Liver (tissue), 9 donors: ENCODE results near the gene TPCN1. TPM values are rescaled to one million over a fixed set of nuclear protein-coding genes. Genes with fewer than 3 reads are reported as not detected.
A peak's percentile ranks its signal among the peaks of the same experiment; 100 is the strongest.

Experiments used
- DNase-seq: peaks from one replicate; pipeline ENCODE4 v3.0.0-alpha.2; 2017; ENCODE audit warnings: low spot score
- H3K27ac ChIP-seq, 2 donors: one replicate each; pipeline ENCODE4 v1.7.0; 2013; ENCODE audit warnings: inconsistent platforms in 2 of 2, low read length in 2 of 2, control low read depth in 1 of 2, low read depth in 1 of 2, mild to moderate bottlenecking in 1 of 2
- H3K27me3 ChIP-seq, 4 donors: one replicate each; pipeline versions ENCODE4 v1.6.1 to v1.7.0; 2013; ENCODE audit warnings: low read length in 3 of 4, inconsistent platforms in 1 of 4, mild to moderate bottlenecking in 1 of 4, moderate library complexity in 1 of 4; ENCODE audit not compliant: control insufficient read depth in 4 of 4, insufficient read depth in 4 of 4
- H3K36me3 ChIP-seq, 4 donors: one replicate each; pipeline versions ENCODE4 v1.6.1 to v1.7.0; 2013; ENCODE audit warnings: low read length in 3 of 4, mild to moderate bottlenecking in 3 of 4, low read depth in 1 of 4, moderate library complexity in 1 of 4; ENCODE audit not compliant: control insufficient read depth in 4 of 4, insufficient read depth in 3 of 4
- H3K4me1 ChIP-seq, 4 donors: one replicate each; pipeline versions ENCODE4 v1.6.1 to v1.7.0; 2013; ENCODE audit warnings: low read length in 3 of 4, mild to moderate bottlenecking in 3 of 4, moderate library complexity in 1 of 4; ENCODE audit not compliant: control insufficient read depth in 4 of 4, insufficient read depth in 4 of 4
- H3K4me3 ChIP-seq, 3 donors: one replicate each; pipeline versions ENCODE4 v1.6.1 to v1.7.0; 2013; ENCODE audit warnings: low read length in 3 of 3, control low read depth in 1 of 3, low read depth in 1 of 3, mild to moderate bottlenecking in 1 of 3
- H3K9ac ChIP-seq, 2 donors: one replicate each; pipeline ENCODE4 v1.7.0; 2013; ENCODE audit warnings: low read length in 2 of 2, mild to moderate bottlenecking in 2 of 2, moderate library complexity in 2 of 2, control low read depth in 1 of 2, low read depth in 1 of 2
- H3K9me3 ChIP-seq, 4 donors: one replicate each; pipeline versions ENCODE4 v1.6.1 to v1.7.0; 2013; ENCODE audit warnings: low read length in 3 of 4; ENCODE audit not compliant: control insufficient read depth in 4 of 4
- EGR1 ChIP-seq, 2 donors: IDR thresholded peaks; 2 replicates each; pipeline ENCODE4 v1.6.1; 2016 to 2018; ENCODE audit warnings: antibody characterized with exemption in 2 of 2, low read depth in 2 of 2
- FOXA1 ChIP-seq: IDR thresholded peaks from 2 replicates; pipeline ENCODE4 v1.6.1; 2016; ENCODE audit warnings: antibody characterized with exemption
- FOXA2 ChIP-seq: IDR thresholded peaks from 2 replicates; pipeline ENCODE4 v1.6.1; 2016; ENCODE audit warnings: antibody characterized with exemption
- HNF4A ChIP-seq, 2 donors: conservative IDR thresholded peaks; 2 replicates each; pipeline ENCODE4 v1.6.1; 2016; ENCODE audit warnings: antibody characterized with exemption in 2 of 2, mild to moderate bottlenecking in 2 of 2
- HNF4G ChIP-seq: IDR thresholded peaks from 2 replicates; pipeline ENCODE4 v1.6.1; 2016; ENCODE audit warnings: antibody characterized with exemption
- JUND ChIP-seq, 2 donors: IDR thresholded peaks; 2 replicates each; pipeline ENCODE4 v1.6.1; 2016; ENCODE audit warnings: antibody characterized with exemption in 2 of 2
- NR2F2 ChIP-seq: IDR thresholded peaks from 2 replicates; pipeline ENCODE4 v1.6.1; 2016; ENCODE audit warnings: antibody characterized with exemption
- SP1 ChIP-seq: IDR thresholded peaks from 2 replicates; pipeline ENCODE4 v1.6.1; 2018; ENCODE audit warnings: antibody characterized with exemption, mild to moderate bottlenecking
- TAF1 ChIP-seq: conservative IDR thresholded peaks from 2 replicates; pipeline ENCODE4 v1.6.1; 2016; ENCODE audit warnings: antibody characterized with exemption, mild to moderate bottlenecking
- YY1 ChIP-seq: IDR thresholded peaks from 2 replicates; pipeline ENCODE4 v1.6.1; 2016; ENCODE audit warnings: antibody characterized with exemption, mild to moderate bottlenecking
- WGBS: extraction: QIAGEN DNeasy Blood & Tissue Kit; methylation state at CpG from one replicate; pipeline ENCODE4 v1.1.7; 2013; 5-methylcytosine and 5-hydroxymethylcytosine counted together
- polyA plus RNA-seq, 2 donors: library from polyadenylated mRNA; stranded (reverse) in 1 of 2; unstranded in 1 of 2; fragments of 200-250 nt in 1 of 2; fragments of >200 nt in 1 of 2; fragmentation: Nextera tagmentation in 1 of 2; extraction: Ambion mirVana in 1 of 2; gene quantifications; one replicate each; pipeline versions ENCODE4 v1.2.1 to v1.2.3, GENCODE V29; 2013 to 2015
- total RNA-seq, 2 donors: library from RNA; depleted of rRNA; stranded (reverse); fragments of >200 nt; gene quantifications; one replicate each; pipeline ENCODE4 v1.2.3, GENCODE V29; 2014
- TF ChIP-seq, protein P1 (sequence below): IDR thresholded peaks from 2 replicates; pipeline ENCODE4 v1.6.1; 2016; ENCODE audit warnings: antibody characterized with exemption
- TF ChIP-seq, protein P2 (sequence below): IDR thresholded peaks from 2 replicates; pipeline ENCODE4 v1.6.1; 2016; ENCODE audit warnings: antibody characterized with exemption, mild to moderate bottlenecking
- TF ChIP-seq, protein P3 (sequence below): fragments of 150-350 bp; IDR thresholded peaks from 2 replicates; pipeline ENCODE4 v1.5.1; 2017; ENCODE audit warnings: improper control_type of control experiment, low read depth, low read length; ENCODE audit not compliant: missing input control
- TF ChIP-seq, protein P4 (sequence below): IDR thresholded peaks from 2 replicates; pipeline ENCODE4 v1.6.1; 2016; ENCODE audit warnings: antibody characterized with exemption
- TF ChIP-seq, protein P5 (sequence below): IDR thresholded peaks from 2 replicates; pipeline ENCODE4 v1.6.1; 2016; ENCODE audit warnings: antibody characterized with exemption
- donor health status: healthy.
- donor health status: healthy.
- donor health status: healthy.
- donor health status: healthy.
- donor health status: healthy.

The TPCN1 gene
- total and polyA plus RNA-seq, 4 donors = 8.6 to 19.2 (median 13.7) TPM

DNA sequence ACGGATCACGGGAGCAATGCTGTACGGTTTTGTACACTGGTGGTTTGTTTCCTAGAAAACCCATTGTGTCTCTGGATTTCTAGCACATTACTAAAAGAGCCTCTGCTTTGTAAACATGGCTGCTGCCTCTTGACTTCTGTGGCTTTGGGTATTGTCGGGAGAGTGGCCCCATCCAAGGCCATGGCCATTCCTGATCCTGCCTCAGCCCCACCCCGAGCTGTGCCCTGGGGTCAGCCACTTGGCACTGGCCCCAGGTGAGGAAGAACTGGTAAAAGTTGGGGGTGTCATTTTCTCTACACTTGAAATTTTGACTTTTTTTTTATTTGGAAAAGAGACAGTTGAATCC lies 77.2 kb downstream of the TPCN1 start:
- peak overlapping the region; percentile 45 to 68 for H3K27ac ChIP-seq
- H3K4me1 ChIP-seq = peaks cover 9 to 27% (median 20%) of the 10 kb centered on the region in 4 donors
- peaks cover under 1 to 27% (median 10%) of the 10 kb centered on the region in 4 donors for H3K36me3 ChIP-seq
- no peak overlapping the region for H3K9ac ChIP-seq
- no peaks in the 10 kb centered on the region for H3K9me3 ChIP-seq
- H3K27me3 ChIP-seq = no peaks in the 10 kb centered on the region
- 84% methylated on average over 5 of the region's 5 CpGs for WGBS
- no peak overlapping the region for H3K4me3 ChIP-seq
- no peak for DNase-seq
- TF ChIP-seq, protein P1, sequence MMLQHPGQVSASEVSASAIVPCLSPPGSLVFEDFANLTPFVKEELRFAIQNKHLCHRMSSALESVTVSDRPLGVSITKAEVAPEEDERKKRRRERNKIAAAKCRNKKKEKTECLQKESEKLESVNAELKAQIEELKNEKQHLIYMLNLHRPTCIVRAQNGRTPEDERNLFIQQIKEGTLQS = no peak
- TF ChIP-seq SP1 (no peak), TAF1 (no peak), JUND (IDR thresholded peaks at IDR 0.05) (no peak), EGR1 (IDR thresholded peaks at IDR 0.05; ENCODE audit: low read depth in 2 of 2) (no peak), NR2F2 (no peak), HNF4G (no peak), FOXA2 (no peak), YY1 (no peak)
- TF ChIP-seq, protein P2, sequence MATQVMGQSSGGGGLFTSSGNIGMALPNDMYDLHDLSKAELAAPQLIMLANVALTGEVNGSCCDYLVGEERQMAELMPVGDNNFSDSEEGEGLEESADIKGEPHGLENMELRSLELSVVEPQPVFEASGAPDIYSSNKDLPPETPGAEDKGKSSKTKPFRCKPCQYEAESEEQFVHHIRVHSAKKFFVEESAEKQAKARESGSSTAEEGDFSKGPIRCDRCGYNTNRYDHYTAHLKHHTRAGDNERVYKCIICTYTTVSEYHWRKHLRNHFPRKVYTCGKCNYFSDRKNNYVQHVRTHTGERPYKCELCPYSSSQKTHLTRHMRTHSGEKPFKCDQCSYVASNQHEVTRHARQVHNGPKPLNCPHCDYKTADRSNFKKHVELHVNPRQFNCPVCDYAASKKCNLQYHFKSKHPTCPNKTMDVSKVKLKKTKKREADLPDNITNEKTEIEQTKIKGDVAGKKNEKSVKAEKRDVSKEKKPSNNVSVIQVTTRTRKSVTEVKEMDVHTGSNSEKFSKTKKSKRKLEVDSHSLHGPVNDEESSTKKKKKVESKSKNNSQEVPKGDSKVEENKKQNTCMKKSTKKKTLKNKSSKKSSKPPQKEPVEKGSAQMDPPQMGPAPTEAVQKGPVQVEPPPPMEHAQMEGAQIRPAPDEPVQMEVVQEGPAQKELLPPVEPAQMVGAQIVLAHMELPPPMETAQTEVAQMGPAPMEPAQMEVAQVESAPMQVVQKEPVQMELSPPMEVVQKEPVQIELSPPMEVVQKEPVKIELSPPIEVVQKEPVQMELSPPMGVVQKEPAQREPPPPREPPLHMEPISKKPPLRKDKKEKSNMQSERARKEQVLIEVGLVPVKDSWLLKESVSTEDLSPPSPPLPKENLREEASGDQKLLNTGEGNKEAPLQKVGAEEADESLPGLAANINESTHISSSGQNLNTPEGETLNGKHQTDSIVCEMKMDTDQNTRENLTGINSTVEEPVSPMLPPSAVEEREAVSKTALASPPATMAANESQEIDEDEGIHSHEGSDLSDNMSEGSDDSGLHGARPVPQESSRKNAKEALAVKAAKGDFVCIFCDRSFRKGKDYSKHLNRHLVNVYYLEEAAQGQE = no peak
- TF ChIP-seq, protein P3, sequence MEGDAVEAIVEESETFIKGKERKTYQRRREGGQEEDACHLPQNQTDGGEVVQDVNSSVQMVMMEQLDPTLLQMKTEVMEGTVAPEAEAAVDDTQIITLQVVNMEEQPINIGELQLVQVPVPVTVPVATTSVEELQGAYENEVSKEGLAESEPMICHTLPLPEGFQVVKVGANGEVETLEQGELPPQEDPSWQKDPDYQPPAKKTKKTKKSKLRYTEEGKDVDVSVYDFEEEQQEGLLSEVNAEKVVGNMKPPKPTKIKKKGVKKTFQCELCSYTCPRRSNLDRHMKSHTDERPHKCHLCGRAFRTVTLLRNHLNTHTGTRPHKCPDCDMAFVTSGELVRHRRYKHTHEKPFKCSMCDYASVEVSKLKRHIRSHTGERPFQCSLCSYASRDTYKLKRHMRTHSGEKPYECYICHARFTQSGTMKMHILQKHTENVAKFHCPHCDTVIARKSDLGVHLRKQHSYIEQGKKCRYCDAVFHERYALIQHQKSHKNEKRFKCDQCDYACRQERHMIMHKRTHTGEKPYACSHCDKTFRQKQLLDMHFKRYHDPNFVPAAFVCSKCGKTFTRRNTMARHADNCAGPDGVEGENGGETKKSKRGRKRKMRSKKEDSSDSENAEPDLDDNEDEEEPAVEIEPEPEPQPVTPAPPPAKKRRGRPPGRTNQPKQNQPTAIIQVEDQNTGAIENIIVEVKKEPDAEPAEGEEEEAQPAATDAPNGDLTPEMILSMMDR = no peak
- TF ChIP-seq, protein P4, sequence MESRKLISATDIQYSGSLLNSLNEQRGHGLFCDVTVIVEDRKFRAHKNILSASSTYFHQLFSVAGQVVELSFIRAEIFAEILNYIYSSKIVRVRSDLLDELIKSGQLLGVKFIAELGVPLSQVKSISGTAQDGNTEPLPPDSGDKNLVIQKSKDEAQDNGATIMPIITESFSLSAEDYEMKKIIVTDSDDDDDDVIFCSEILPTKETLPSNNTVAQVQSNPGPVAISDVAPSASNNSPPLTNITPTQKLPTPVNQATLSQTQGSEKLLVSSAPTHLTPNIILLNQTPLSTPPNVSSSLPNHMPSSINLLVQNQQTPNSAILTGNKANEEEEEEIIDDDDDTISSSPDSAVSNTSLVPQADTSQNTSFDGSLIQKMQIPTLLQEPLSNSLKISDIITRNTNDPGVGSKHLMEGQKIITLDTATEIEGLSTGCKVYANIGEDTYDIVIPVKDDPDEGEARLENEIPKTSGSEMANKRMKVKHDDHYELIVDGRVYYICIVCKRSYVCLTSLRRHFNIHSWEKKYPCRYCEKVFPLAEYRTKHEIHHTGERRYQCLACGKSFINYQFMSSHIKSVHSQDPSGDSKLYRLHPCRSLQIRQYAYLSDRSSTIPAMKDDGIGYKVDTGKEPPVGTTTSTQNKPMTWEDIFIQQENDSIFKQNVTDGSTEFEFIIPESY = no peak

DNA sequence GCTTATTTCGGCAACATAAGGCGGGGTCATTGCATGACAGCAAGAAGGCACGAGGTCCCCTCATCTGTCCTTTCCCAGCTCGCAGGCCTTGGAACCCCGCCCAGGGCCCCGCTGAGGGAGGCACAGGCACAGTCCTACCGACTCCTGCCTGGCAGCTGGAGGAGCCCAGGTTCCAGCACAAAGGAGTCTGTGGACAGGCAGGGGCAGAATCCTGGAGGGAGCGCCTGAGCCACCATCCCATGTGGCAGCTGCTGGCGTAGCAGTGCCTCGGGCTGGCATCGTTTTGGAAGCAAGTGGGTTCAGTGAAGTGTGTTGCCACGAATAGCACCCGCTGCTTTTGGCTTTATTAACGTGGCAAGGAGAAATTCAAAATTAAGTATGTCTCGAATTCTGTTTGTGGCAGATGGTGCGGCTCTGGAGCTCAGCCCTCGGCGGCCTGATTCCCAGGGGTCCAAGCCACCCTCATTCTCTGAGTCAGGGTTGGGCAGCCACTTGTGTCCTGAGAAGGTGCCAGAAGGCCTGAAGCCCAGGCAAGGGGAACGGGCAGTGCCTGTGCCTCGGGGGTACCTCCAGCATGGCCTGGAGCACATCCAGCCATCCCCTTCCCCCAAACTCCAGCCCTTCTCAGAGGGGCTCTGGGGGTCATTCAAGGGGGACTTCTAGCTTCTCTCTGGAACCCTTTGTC lies 77.7 kb downstream of the TPCN1 start:
- Histone ChIP-seq H3K27ac (peak overlapping the region in 1 of 2 donors; percentile 45), H3K9ac (no peak overlapping the region), H3K27me3 (no peaks in the 10 kb centered on the region), H3K9me3 (no peaks in the 10 kb centered on the region), H3K4me3 (no peak overlapping the region), H3K4me1 (peaks cover 9 to 27% (median 20%) of the 10 kb centered on the region in 4 donors), H3K36me3 (peaks cover 0 to 22% (median 7%) of the 10 kb centered on the region in 4 donors)
- 90% methylated on average over 20 of the region's 20 CpGs for WGBS
- no peak for TF ChIP-seq HNF4A (conservative IDR thresholded peaks at IDR 0.05)
- TF ChIP-seq, protein P2 = no peak
- no peak for TF ChIP-seq TAF1
- TF ChIP-seq FOXA1 = no peak
- TF ChIP-seq, protein P4 = no peak
- TF ChIP-seq, protein P5, sequence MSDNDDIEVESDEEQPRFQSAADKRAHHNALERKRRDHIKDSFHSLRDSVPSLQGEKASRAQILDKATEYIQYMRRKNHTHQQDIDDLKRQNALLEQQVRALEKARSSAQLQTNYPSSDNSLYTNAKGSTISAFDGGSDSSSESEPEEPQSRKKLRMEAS = no peak
- TF ChIP-seq EGR1 (IDR thresholded peaks at IDR 0.05; ENCODE audit: low read depth in 2 of 2) = no peak
- no peak for TF ChIP-seq NR2F2
- DNase-seq = no peak
